Neural cell (in vitro differentiated cells): ENCODE results near the gene CEP295NL. TPM values are rescaled to one million over a fixed set of nuclear protein-coding genes. Genes with fewer than 3 reads are reported as not detected.

Experiments
- H2AFZ ChIP-seq: fragments of 200-600, 300-800 bp; sonication (generic), shearing (Covaris generic); 2 replicates; pipeline ENCODE4 v1.6.0; 2014; ENCODE audit warnings: low read depth, mild to moderate bottlenecking, antibody characterized with exemption, low read length, moderate library complexity
- H3F3A ChIP-seq: fragments of 200-600 bp; shearing (Covaris generic); 2 replicates; pipeline ENCODE4 v1.6.1; 2016; ENCODE audit warnings: mild to moderate bottlenecking, moderate library complexity, mixed read lengths, antibody characterized with exemption, low read length; ENCODE audit not compliant: insufficient read depth, poor library complexity, severe bottlenecking
- H3K27ac ChIP-seq: fragments of 200-600, 300-800 bp; sonication (generic), shearing (Covaris generic); 2 replicates; pipeline ENCODE4 v1.5.1; 2014; ENCODE audit warnings: mild to moderate bottlenecking, low read length, moderate library complexity
- H3K27me3 ChIP-seq: fragments of 300-800, 200-600 bp; sonication (generic), shearing (Covaris generic); 2 replicates; pipeline ENCODE4 v1.6.0; 2014; ENCODE audit warnings: mild to moderate bottlenecking, low read depth, low read length, moderate library complexity; ENCODE audit not compliant: insufficient read depth
- H3K36me3 ChIP-seq: fragments of 300-800, 200-600 bp; sonication (generic), shearing (Covaris generic); 2 replicates; pipeline ENCODE4 v1.5.1; 2014; ENCODE audit warnings: mild to moderate bottlenecking, antibody characterized with exemption, low read length, moderate library complexity; ENCODE audit not compliant: insufficient read depth
- H3K4me2 ChIP-seq: fragments of 300-800, 200-600 bp; sonication (generic), shearing (Covaris generic); 2 replicates; pipeline ENCODE4 v1.6.0; 2014; ENCODE audit warnings: mild to moderate bottlenecking, low read length
- H3K4me3 ChIP-seq: fragments of 300-800, 200-600 bp; sonication (generic), shearing (Covaris generic); 2 replicates; pipeline ENCODE4 v1.5.1; 2014; ENCODE audit warnings: mild to moderate bottlenecking, low read length, moderate library complexity
- H3K79me2 ChIP-seq: fragments of 200-600 bp; shearing (Covaris generic); replicated peaks from 2 replicates; pipeline ENCODE4 v1.6.0; 2014; ENCODE audit warnings: mild to moderate bottlenecking, low read length, moderate library complexity; ENCODE audit not compliant: insufficient read depth
- H3K9ac ChIP-seq: fragments of 300-800, 200-600 bp; sonication (generic), shearing (Covaris generic); 2 replicates; pipeline ENCODE4 v1.6.1; 2016; ENCODE audit warnings: mild to moderate bottlenecking, low read length, mixed read lengths
- H3K9me2 ChIP-seq: fragments of 200-600 bp; shearing (Covaris generic); 2 replicates; pipeline ENCODE4 v1.6.1; 2016; ENCODE audit warnings: mild to moderate bottlenecking, low read length, mixed read lengths; ENCODE audit not compliant: insufficient read depth
- H3K9me3 ChIP-seq: fragments of 200-600, 300-800 bp; sonication (generic), shearing (Covaris generic); 2 replicates; pipeline ENCODE4 v1.6.1; 2016; ENCODE audit warnings: mild to moderate bottlenecking, mixed run types, low read length, moderate library complexity, mixed read lengths
- H4K20me1 ChIP-seq: fragments of 200-600 bp; shearing (Covaris generic); 2 replicates; pipeline ENCODE4 v1.6.1; 2016; ENCODE audit warnings: mild to moderate bottlenecking, mixed run types; ENCODE audit not compliant: insufficient read depth
- EP300 ChIP-seq: fragments of 450-650 bp; conservative IDR thresholded peaks from 2 replicates; pipeline ENCODE4 v1.6.1; 2014; ENCODE audit warnings: antibody characterized with exemption, mild to moderate bottlenecking, moderate library complexity; ENCODE audit not compliant: poor library complexity, severe bottlenecking
- EZH2 ChIP-seq: fragments of 200-600, 300-800 bp; shearing (Covaris generic), sonication (generic); IDR thresholded peaks from 2 replicates; pipeline ENCODE4 v1.6.1; 2014; ENCODE audit warnings: antibody characterized with exemption, low read length, borderline replicate concordance, mild to moderate bottlenecking; ENCODE audit not compliant: insufficient read depth, poor library complexity, severe bottlenecking
- MXI1 ChIP-seq: fragments of 450-650 bp; conservative IDR thresholded peaks from 2 replicates; pipeline ENCODE4 v1.6.1; 2014; ENCODE audit warnings: antibody characterized with exemption, mild to moderate bottlenecking; ENCODE audit not compliant: poor library complexity, severe bottlenecking
- POLR2AphosphoS5 ChIP-seq: IDR thresholded peaks from 2 replicates; pipeline ENCODE4 v1.6.1; 2012
- RAD21 ChIP-seq: fragments of 450-650 bp; conservative IDR thresholded peaks from 2 replicates; pipeline ENCODE4 v1.6.1; 2014; ENCODE audit warnings: antibody characterized with exemption, mild to moderate bottlenecking, moderate library complexity
- SMC3 ChIP-seq: fragments of 450-650 bp; conservative IDR thresholded peaks from 2 replicates; pipeline ENCODE4 v1.6.1; 2014; ENCODE audit warnings: antibody characterized with exemption, mild to moderate bottlenecking, moderate library complexity; ENCODE audit not compliant: poor library complexity
- TAF1 ChIP-seq: IDR thresholded peaks from 2 replicates; pipeline ENCODE4 v1.6.1; 2012; ENCODE audit warnings: low read depth
- polyA plus RNA-seq: library from polyadenylated mRNA; depleted of rRNA; stranded (reverse); fragments of >200 nt; gene quantifications from 2 replicates; pipeline ENCODE4 v1.2.3, GENCODE V29; 2014
- TF ChIP-seq, protein P1 (sequence below): IDR thresholded peaks from 2 replicates; pipeline ENCODE4 v1.6.1; 2012; ENCODE audit warnings: borderline replicate concordance
- TF ChIP-seq, protein P2 (sequence below): fragments of 450-650 bp; IDR thresholded peaks from 2 replicates; pipeline ENCODE4 v1.5.1; 2014; ENCODE audit warnings: antibody characterized with exemption, mild to moderate bottlenecking, moderate library complexity; ENCODE audit not compliant: poor library complexity, severe bottlenecking

The CEP295NL gene
- polyA plus RNA-seq, 1 donor from 2014 or later = not detected

DNA sequence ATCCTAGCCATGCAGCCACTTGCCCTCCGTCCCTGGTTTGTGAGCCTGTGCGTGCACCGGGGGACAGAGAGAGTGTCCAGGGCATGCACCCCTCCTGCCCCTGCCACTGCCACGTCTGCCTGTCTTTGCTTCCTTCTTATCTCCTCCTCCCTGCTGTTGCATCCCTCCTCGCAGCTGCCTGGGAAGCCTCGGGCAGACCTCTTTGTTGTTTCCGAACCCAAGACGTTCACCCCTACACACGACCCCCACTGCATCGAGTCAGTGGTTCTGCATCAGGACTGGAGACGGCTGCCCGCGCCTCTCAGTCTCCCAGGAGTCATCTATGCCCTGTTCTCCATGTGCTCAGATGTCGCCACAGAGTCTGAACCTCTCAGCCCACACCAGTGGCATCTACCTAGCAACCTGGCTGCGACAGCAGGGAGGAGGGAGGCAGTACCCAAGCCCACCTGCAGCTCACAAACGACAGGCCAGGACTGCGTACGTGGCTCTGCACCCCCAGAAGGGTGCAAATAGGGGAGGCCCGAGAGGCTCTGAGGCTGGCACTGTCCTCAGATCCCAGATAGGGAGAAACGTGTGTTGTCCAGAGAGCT is 17.0 kb upstream of the CEP295NL start:
- Histone ChIP-seq H3K27me3 (no peaks in the 10 kb centered on the region), H3K4me3 (peak overlapping the region; percentile 18), H3F3A (no peaks in the 10 kb centered on the region), H3K79me2 (peaks cover 82% of the 10 kb centered on the region), H3K9me2 (no peaks in the 10 kb centered on the region), H3K4me2 (no peak overlapping the region), H3K9me3 (no peaks in the 10 kb centered on the region), H4K20me1 (no peaks in the 10 kb centered on the region), H3K36me3 (no peaks in the 10 kb centered on the region), H3K27ac (no peak overlapping the region), H2AFZ (no peak overlapping the region), H3K9ac (no peak overlapping the region)
- TF ChIP-seq RAD21 = no peak
- no peak for TF ChIP-seq EZH2
- no peak for TF ChIP-seq MXI1
- no peak for TF ChIP-seq POLR2AphosphoS5
- TF ChIP-seq SMC3 = no peak
- no peak for TF ChIP-seq TAF1
- TF ChIP-seq, protein P1, sequence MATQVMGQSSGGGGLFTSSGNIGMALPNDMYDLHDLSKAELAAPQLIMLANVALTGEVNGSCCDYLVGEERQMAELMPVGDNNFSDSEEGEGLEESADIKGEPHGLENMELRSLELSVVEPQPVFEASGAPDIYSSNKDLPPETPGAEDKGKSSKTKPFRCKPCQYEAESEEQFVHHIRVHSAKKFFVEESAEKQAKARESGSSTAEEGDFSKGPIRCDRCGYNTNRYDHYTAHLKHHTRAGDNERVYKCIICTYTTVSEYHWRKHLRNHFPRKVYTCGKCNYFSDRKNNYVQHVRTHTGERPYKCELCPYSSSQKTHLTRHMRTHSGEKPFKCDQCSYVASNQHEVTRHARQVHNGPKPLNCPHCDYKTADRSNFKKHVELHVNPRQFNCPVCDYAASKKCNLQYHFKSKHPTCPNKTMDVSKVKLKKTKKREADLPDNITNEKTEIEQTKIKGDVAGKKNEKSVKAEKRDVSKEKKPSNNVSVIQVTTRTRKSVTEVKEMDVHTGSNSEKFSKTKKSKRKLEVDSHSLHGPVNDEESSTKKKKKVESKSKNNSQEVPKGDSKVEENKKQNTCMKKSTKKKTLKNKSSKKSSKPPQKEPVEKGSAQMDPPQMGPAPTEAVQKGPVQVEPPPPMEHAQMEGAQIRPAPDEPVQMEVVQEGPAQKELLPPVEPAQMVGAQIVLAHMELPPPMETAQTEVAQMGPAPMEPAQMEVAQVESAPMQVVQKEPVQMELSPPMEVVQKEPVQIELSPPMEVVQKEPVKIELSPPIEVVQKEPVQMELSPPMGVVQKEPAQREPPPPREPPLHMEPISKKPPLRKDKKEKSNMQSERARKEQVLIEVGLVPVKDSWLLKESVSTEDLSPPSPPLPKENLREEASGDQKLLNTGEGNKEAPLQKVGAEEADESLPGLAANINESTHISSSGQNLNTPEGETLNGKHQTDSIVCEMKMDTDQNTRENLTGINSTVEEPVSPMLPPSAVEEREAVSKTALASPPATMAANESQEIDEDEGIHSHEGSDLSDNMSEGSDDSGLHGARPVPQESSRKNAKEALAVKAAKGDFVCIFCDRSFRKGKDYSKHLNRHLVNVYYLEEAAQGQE = no peak
- no peak for TF ChIP-seq EP300
- TF ChIP-seq, protein P2, sequence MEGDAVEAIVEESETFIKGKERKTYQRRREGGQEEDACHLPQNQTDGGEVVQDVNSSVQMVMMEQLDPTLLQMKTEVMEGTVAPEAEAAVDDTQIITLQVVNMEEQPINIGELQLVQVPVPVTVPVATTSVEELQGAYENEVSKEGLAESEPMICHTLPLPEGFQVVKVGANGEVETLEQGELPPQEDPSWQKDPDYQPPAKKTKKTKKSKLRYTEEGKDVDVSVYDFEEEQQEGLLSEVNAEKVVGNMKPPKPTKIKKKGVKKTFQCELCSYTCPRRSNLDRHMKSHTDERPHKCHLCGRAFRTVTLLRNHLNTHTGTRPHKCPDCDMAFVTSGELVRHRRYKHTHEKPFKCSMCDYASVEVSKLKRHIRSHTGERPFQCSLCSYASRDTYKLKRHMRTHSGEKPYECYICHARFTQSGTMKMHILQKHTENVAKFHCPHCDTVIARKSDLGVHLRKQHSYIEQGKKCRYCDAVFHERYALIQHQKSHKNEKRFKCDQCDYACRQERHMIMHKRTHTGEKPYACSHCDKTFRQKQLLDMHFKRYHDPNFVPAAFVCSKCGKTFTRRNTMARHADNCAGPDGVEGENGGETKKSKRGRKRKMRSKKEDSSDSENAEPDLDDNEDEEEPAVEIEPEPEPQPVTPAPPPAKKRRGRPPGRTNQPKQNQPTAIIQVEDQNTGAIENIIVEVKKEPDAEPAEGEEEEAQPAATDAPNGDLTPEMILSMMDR = no peak

DNA sequence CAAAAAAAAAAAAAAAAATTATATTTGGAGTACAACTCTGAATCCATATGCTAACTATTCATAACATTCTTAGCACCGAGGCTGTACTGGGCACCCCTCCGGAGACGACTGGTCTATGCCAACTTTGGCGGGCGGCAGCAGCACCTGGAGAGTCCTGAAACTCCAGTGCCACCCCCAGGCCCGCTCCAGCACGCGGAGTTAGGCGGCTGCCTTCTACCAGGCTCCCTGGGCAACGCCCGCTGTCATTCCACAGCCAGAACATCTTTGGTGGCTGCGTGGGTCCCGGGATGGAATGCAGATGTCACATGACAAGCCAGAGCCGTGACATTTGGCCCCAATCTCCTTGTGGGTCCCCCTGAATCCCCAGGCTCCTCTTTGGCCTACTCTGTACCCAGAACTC is 16.0 kb upstream of the CEP295NL start:
- Histone ChIP-seq H4K20me1 (no peaks in the 10 kb centered on the region), H3K9me2 (no peaks in the 10 kb centered on the region), H3K4me3 (no peak overlapping the region), H3K4me2 (no peak overlapping the region), H2AFZ (no peak overlapping the region), H3K9me3 (no peaks in the 10 kb centered on the region), H3F3A (no peaks in the 10 kb centered on the region), H3K9ac (no peak overlapping the region), H3K27ac (no peak overlapping the region), H3K36me3 (no peaks in the 10 kb centered on the region), H3K79me2 (peaks cover 78% of the 10 kb centered on the region), H3K27me3 (no peaks in the 10 kb centered on the region)
- TF ChIP-seq EP300 (no peak), POLR2AphosphoS5 (no peak), MXI1 (no peak), SMC3 (no peak), TAF1 (no peak), EZH2 (no peak), RAD21 (no peak)
- TF ChIP-seq, protein P1 = no peak
- TF ChIP-seq, protein P2 = no peak
